ENCODE measurements around the gene CCDC141. TPM values are rescaled to one million over a fixed set of nuclear protein-coding genes. Genes with fewer than 3 reads are reported as not detected.
A peak's percentile ranks its signal among the peaks of the same experiment; 100 is the strongest.
"Not testable (repeated sequence)": the region's sequence is repeated elsewhere in the genome, so short reads cannot be mapped to it uniquely, and the experiment has no call there.

The CCDC141 gene
- polyA plus RNA-seq, 3 donors from 2014 or later = 0.69 to 1.5 TPM; not detected in 1

DNA sequence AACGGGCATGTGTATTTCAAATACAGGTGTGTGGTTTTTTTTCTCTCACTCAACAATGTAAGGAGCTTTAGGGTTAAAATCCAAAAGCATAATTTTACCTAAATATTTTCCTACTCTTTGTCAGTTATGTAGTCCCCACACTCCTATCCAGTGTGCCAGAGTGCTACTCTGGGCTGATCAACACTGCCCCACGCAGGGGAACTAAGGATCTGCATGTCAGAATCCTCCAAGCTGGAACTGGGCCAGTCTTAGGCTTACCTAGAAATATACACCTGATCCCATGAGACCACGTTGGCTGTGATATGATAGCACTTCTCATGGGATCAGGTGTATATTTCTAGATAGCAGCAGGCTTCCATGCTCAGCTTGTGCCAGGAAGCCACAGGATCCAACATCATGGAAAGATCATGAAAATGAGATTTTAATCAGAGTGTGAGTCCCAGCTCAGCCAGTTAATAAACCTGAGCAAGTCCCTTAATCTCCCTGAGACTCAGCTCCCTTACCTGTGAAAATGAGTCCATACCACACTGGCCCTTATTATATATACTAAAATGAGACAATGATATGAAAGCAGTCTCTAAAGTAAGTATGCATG lies 29.7 kb downstream of the CCDC141 start:
- Mint-ChIP-seq H3K27me3 (ENCODE audit: low read depth in 3 of 3) (peaks cover 0 to 2% (median 0%) of the 10 kb centered on the region in 3 donors), H3K36me3 (no peaks in the 10 kb centered on the region), H3K4me3 (no peak overlapping the region), H3K9me3 (peaks cover 0 to 4% (median 0%) of the 10 kb centered on the region in 6 donors), H3K4me1 (peaks cover 0 to 14% of the 10 kb centered on the region in 2 donors), H3K27ac (no peak overlapping the region)
- DNase-seq = no peak

DNA sequence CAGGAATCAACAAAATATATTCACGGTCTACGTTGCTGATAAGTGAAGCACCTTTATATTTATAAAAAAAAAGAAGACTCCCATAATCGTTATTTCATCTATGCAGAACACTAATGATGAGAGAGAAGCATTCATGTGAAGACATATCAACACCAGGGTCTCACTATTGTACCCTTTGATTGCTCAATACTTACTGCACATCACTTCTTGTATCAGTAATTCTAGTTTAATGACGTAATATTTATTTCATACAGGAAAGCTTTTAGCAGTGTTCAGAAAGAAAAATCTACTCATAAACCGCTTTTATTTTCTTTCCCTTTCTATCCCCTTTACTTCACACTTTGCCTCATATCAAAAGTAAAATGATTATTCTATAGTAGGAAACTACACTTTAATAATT lies 30.7 kb downstream of the CCDC141 start:
- no peak overlapping the region for H3K4me3 Mint-ChIP-seq
- no peak for DNase-seq
- H3K27me3 Mint-ChIP-seq (ENCODE audit: low read depth in 3 of 3) = peaks cover 0 to 2% (median 0%) of the 10 kb centered on the region in 3 donors
- H3K27ac Mint-ChIP-seq = no peak overlapping the region
- peaks cover 0 to 8% of the 10 kb centered on the region in 2 donors for H3K4me1 Mint-ChIP-seq
- H3K36me3 Mint-ChIP-seq = no peaks in the 10 kb centered on the region
- peaks cover 0 to 4% (median 0%) of the 10 kb centered on the region in 6 donors for H3K9me3 Mint-ChIP-seq

DNA sequence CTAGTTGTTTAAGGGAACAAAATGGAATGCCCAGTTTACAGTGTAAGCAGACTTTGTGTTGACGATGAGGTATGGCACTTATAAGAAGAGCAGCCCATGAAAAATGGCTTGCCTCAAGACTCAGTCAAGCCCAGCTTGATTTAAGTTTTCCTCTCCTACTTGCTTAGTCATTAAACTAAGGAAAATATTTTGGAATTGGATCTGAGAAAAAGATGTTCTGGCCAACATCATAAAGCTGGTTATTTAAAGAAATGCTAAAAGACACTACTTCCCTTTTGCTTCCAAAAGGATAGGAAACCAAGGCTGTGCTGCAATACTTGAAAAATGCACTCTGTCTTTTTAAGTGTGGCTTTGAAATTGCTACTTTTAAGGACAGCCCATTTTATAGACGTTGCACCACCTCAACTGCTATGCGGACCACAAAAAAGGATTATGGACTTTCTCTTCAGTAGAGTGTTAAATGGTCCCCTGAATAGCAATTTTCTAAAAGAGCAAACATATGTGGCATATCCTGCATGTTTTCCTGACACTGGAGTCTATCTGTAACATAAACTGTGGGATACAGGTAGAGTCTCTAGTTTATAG lies 32.1 kb downstream of the CCDC141 start:
- DNase-seq = no peak
- Mint-ChIP-seq H3K9me3 (peaks cover 0 to 4% (median 0%) of the 10 kb centered on the region in 6 donors), H3K4me3 (no peak overlapping the region), H3K27ac (peak overlapping the region in 1 of 6 donors; percentile 20), H3K27me3 (ENCODE audit: low read depth in 3 of 3) (peaks cover 0 to 2% (median under 1%) of the 10 kb centered on the region in 3 donors), H3K4me1 (peaks cover 0 to 8% of the 10 kb centered on the region in 2 donors), H3K36me3 (no peaks in the 10 kb centered on the region)

DNA sequence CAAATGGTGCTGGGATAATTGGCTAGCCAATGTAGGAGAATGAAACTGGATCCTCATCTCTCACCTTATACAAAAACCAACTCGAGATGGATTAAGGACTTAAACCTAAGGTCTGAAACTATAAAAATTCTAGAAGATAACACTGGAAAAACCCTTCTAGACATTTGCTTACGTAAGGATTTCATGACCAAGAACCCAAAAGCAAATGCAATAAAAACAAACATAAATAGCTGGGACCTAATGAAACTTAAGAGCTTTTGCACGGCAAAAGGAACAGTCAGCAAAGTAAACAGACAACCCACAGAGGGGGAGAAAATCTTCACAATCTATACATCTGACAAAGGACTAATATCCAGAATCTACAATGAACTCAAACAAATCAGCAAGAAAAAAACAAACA lies 35.7 kb downstream of the CCDC141 start:
- not testable (repeated sequence) for DNase-seq; H3K27ac Mint-ChIP-seq; H3K27me3 Mint-ChIP-seq (ENCODE audit: low read depth in 3 of 3); H3K4me1 Mint-ChIP-seq; H3K4me3 Mint-ChIP-seq; H3K36me3 Mint-ChIP-seq
- H3K9me3 Mint-ChIP-seq = peaks cover 2 to 12% (median 9%) of the 10 kb centered on the region in 6 donors

DNA sequence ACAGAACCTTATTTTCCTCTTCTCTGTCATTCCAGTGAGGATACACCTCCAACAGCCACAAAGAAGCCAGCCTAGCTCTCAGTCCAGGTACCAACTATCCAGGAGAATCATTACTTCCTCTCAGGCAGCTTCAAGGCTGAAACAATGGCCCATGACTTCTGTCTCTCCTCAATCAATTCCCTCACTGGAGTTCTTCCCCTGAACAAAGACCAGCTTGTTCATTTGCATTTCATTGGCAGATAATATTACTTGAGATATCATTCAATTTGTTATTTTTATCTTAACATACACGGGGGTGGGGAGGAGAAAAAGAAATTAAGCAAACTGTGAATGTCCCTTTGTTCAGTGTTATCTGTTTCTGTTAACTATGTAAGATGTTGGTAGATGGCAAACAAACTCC lies 44.0 kb downstream of the CCDC141 start:
- no peak for DNase-seq
- H3K27me3 Mint-ChIP-seq (ENCODE audit: low read depth in 3 of 3) = peaks cover 0 to 1% (median 0%) of the 10 kb centered on the region in 3 donors
- H3K4me1 Mint-ChIP-seq = no peaks in the 10 kb centered on the region
- H3K27ac Mint-ChIP-seq = no peak overlapping the region
- no peak overlapping the region for H3K4me3 Mint-ChIP-seq
- H3K9me3 Mint-ChIP-seq = peaks cover 0 to 16% (median 5%) of the 10 kb centered on the region in 6 donors
- H3K36me3 Mint-ChIP-seq = peaks cover 3 to 5% (median 4%) of the 10 kb centered on the region in 3 donors

DNA sequence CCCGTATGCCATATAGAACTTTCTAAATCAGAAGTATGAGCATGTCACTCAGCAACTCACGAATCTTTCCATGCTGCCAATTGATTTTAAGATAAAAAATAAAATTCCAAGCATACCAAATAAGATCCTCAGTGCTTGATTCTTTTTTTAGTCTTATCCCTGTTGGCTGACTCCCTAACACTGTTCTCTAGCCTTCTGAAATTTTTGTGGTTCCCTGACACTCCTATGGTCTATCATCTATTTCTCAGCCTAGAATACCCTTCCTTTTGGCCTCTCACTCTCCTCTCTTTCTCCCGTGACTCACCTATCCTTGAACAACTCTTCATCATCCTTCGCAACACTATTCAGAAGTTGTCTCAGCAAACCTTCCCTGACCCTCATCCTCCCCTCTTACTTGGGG lies 50.5 kb downstream of the CCDC141 start:
- Mint-ChIP-seq H3K27me3 (ENCODE audit: low read depth in 3 of 3) (peaks cover 0 to 2% (median 1%) of the 10 kb centered on the region in 3 donors), H3K9me3 (peaks cover 0 to 2% (median 0%) of the 10 kb centered on the region in 6 donors), H3K4me1 (peaks cover 0 to 22% of the 10 kb centered on the region in 2 donors), H3K4me3 (no peak overlapping the region), H3K36me3 (no peaks in the 10 kb centered on the region), H3K27ac (no peak overlapping the region)
- no peak for DNase-seq

DNA sequence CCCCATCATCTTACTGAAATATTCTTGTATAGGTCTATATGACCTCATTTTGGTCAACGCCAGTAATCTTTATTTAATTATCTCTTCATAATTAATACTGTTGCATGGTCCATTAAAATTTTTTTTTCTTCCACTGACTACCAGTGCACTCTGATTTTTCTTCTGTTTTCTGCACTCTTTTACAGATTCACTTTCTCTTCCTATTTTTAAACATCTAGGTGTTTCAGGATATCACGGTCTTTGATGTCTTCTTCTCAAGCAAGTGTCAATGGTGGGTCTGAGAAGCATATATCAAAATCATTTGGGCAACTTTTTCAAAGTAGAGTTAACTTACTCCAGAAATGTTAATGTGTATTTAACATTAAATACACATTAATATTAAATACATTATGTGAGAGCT lies 51.4 kb downstream of the CCDC141 start:
- peaks cover 0 to 2% (median 1%) of the 10 kb centered on the region in 3 donors for H3K27me3 Mint-ChIP-seq (ENCODE audit: low read depth in 3 of 3)
- peaks cover 0 to 22% of the 10 kb centered on the region in 2 donors for H3K4me1 Mint-ChIP-seq
- H3K27ac Mint-ChIP-seq = no peak overlapping the region
- H3K9me3 Mint-ChIP-seq = peaks cover 0 to 4% (median 0%) of the 10 kb centered on the region in 6 donors
- no peak for DNase-seq
- no peak overlapping the region for H3K4me3 Mint-ChIP-seq
- no peaks in the 10 kb centered on the region for H3K36me3 Mint-ChIP-seq

DNA sequence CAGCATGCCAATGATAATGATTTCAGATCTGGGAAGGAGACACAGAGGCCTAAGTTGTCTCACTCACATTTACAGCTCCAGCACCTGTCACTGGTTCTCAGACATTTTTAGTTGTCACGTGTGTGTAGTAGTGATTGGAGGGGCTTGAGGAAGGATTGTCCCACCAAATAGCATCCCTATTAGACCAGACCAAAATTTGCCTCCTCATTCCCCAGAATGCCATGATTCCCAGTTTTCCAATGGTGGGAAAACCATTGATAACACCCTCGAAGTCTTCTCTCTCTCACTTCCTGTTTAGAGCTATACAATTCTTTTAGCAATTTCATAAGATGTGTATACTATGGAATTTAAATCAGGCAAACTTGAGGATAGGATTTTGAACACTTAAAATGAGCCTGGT lies 52.5 kb downstream of the CCDC141 start:
- Mint-ChIP-seq H3K27me3 (ENCODE audit: low read depth in 3 of 3) (peaks cover 0 to 2% (median 1%) of the 10 kb centered on the region in 3 donors), H3K27ac (peak overlapping the region in 1 of 6 donors; percentile 68), H3K9me3 (peaks cover 0 to 4% (median 0%) of the 10 kb centered on the region in 6 donors), H3K36me3 (no peaks in the 10 kb centered on the region), H3K4me3 (no peak overlapping the region), H3K4me1 (peaks cover 0 to 22% of the 10 kb centered on the region in 2 donors)
- DNase-seq = no peak

DNA sequence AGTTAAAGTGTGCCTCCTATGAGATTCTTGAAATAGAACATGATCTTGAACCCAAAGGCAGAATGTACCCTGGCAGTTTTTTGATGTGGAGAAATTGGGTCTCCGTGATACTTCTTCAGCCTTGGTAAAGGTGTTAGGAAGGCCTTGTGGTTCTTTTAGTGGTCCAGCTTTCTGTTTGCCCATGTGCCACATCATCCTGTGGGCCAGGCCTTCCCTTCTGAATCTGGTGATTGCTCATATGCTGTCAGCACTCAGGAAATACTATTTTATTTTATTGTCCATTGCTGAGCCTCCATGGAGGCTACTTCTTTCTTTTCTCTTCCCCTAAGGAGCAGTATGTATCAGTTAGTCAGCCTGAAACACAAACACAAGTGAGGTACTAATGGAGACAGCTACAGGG lies 52.9 kb downstream of the CCDC141 start:
- Mint-ChIP-seq H3K9me3 (peaks cover 0 to 4% (median 0%) of the 10 kb centered on the region in 6 donors), H3K4me1 (peaks cover 0 to 22% of the 10 kb centered on the region in 2 donors), H3K27me3 (ENCODE audit: low read depth in 3 of 3) (peaks cover 0 to 2% (median 1%) of the 10 kb centered on the region in 3 donors), H3K27ac (peak overlapping the region in 1 of 6 donors; percentile 68), H3K4me3 (no peak overlapping the region), H3K36me3 (no peaks in the 10 kb centered on the region)
- DNase-seq = peak in 2 of 3 donors; percentile 6 to 12

DNA sequence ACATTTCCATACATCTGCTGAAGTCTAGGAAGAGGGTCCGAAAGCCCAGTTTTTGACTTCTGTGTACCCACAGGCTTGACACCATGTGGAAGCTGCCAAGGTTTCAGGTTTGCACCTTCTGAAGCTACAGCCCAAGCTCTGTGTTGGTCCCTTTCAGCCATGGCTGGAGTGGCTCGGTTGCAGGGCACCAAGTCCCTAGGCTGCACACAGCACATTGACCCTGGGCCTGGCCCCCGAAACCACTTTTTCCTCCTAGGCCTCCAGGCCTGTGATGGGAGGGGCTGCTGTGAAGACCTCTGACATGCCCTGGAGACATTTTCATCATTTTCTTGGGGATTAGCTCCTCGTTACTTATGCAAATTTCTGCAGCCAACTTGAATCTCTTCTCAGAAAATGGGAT lies 55.7 kb downstream of the CCDC141 start:
- Mint-ChIP-seq H3K36me3 (no peaks in the 10 kb centered on the region), H3K27ac (no peak overlapping the region), H3K4me3 (no peak overlapping the region), H3K27me3 (ENCODE audit: low read depth in 3 of 3) (peaks cover 0 to 1% (median 0%) of the 10 kb centered on the region in 3 donors), H3K4me1 (peaks cover 0 to 32% of the 10 kb centered on the region in 2 donors), H3K9me3 (peaks cover 0 to 2% (median 0%) of the 10 kb centered on the region in 6 donors)
- no peak for DNase-seq

DNA sequence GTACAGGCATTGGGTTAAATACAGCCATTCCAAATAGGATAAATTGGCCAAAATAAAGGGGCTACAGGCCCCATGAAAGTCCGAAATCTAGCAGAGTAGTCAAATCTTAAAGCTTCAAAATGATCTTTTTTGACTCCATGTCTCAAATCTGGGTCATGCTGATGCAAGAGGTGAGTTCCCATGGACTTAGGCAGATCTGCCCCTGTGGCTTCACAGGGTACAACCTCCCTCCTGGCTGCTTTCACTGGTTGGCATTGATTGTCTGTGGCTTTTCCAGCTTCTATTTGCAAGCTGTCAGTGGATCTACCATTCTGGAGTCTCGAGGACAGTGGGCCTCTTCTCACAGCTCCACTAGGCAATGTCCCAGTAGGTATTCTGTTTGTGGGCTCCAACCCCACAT lies 56.1 kb downstream of the CCDC141 start:
- peaks cover 0 to 32% of the 10 kb centered on the region in 2 donors for H3K4me1 Mint-ChIP-seq
- no peak for DNase-seq
- peaks cover 0 to 2% (median 0%) of the 10 kb centered on the region in 6 donors for H3K9me3 Mint-ChIP-seq
- H3K4me3 Mint-ChIP-seq = no peak overlapping the region
- H3K36me3 Mint-ChIP-seq = no peaks in the 10 kb centered on the region
- H3K27ac Mint-ChIP-seq = no peak overlapping the region
- H3K27me3 Mint-ChIP-seq (ENCODE audit: low read depth in 3 of 3) = peaks cover 0 to 1% (median 0%) of the 10 kb centered on the region in 3 donors

DNA sequence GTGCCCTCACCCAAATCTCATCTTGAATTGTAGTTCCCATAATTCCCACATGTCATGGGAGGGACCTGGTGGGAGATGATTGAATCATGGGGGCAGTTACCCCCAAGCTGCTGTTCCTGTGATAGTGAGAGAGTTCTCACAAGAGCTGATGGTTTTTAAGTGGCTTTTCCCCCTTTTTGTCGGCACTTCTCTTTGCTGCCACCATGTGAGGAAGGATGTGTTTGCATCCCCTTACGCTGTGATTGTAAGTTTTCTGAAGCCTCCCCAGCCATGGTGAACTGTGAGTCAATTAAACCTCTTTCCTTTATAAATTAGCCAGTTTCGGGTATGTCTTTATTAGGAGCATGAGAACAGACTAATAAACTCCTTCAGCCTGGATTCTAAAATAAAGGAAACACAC lies 57.2 kb downstream of the CCDC141 start:
- H3K4me1 Mint-ChIP-seq = peaks cover 0 to 21% of the 10 kb centered on the region in 2 donors
- H3K4me3 Mint-ChIP-seq; H3K27ac Mint-ChIP-seq; H3K9me3 Mint-ChIP-seq; H3K27me3 Mint-ChIP-seq (ENCODE audit: low read depth in 3 of 3); DNase-seq; H3K36me3 Mint-ChIP-seq: not testable (repeated sequence)

DNA sequence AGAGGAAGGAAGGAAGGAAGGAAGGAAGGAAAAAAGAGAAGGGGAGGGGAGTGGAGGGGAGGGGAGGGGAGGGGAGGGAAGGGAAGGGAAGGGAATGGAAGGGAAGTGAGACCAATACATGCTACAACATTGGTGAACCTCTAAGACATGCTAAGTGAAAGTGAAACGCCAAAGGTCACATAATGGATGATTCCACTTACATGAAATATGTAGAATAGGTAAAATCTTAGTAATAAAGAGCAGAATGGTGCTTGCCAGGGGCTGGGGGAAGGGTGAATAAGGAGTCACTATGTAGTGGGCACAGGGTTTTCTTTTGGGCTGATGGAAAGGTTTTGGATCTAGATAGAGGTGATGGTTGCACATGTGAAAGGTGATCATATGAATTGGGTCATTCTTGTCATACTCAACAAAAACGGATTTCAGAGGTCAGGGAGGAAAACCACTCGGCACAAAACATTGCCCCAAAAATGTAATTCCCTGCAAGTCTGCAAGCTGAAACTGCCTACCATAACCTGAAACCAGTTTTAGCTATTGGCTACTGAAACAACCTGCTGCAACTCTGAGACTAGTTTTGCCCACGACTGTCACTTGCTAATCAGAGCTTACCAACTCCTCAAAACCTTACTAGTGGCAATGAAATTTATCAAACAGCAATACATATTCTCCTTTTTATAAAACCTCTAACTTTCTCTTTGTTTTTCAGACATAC lies 59.2 kb downstream of the CCDC141 start:
- Mint-ChIP-seq H3K36me3 (no peaks in the 10 kb centered on the region), H3K27me3 (ENCODE audit: low read depth in 3 of 3) (peaks cover 0 to 1% (median 0%) of the 10 kb centered on the region in 3 donors), H3K4me1 (peaks cover 0 to 11% of the 10 kb centered on the region in 2 donors), H3K27ac (peak overlapping the region in 1 of 6 donors; percentile 0), H3K4me3 (peak overlapping the region in 2 of 5 donors; percentile 2 to 12), H3K9me3 (peaks cover 0 to 2% (median 0%) of the 10 kb centered on the region in 6 donors)
- no peak for DNase-seq

DNA sequence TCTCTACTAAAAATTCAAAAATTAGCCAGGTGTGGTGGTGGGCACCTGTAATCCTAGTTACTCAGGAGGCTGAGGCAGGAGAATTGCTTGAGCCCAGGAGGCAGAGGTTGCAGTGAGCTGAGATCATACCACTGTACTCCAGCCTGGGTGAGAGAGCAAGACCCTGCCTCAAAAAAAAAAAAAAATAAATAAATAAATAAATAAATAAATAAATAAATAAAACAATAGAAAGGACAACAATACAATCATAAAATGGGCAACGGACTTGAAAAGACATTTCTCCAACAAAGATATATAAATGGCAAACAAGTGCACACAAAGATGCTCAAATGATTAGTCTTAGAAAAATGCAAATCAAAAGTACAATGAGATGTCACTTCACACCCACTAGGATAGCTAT lies 60.5 kb downstream of the CCDC141 start:
- peaks cover 0 to 11% of the 10 kb centered on the region in 2 donors for H3K4me1 Mint-ChIP-seq
- H3K27me3 Mint-ChIP-seq (ENCODE audit: low read depth in 3 of 3); H3K4me3 Mint-ChIP-seq; H3K27ac Mint-ChIP-seq; H3K36me3 Mint-ChIP-seq; DNase-seq; H3K9me3 Mint-ChIP-seq: not testable (repeated sequence)
